Measurements from ENCODE around the gene SCAPER.
"Not testable (repeated sequence)": the region's sequence is repeated elsewhere in the genome, so short reads cannot be mapped to it uniquely, and the experiment has no call there.

The SCAPER gene

GRCh38 chr15:76553102-76553501, 352.0 kb downstream of the SCAPER start:
- DNase-seq: no peak

- no peak for DNase-seq
These were observed 358.3 kb downstream of the SCAPER start for GRCh38 chr15:76546805-76547204.

DNA sequence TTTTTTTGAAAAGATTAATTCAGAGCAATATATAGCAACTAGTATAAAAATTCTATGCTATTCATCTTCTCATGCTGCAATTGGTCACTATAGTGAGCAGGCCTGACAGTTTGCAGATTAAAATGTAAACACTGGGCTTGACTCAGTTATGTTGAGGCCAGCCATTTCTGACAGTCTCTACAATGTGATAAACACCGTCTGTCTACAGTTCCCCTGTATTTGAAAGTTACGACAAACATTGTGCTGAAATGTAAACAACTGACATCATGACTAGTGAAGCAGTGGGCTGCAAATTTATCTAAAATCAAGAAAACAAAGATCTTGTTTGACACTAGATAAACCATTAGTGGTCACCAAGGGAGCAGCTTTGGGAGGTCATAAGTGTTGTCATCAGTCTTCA, 371.1 kb downstream of the SCAPER start:
- no peak for DNase-seq

- no peak for DNase-seq
These were observed 371.9 kb downstream of the SCAPER start for GRCh38 chr15:76533060-76533820.

- DNase-seq: no peak
These were observed 375.2 kb downstream of the SCAPER start for GRCh38 chr15:76529911-76530310.

DNA sequence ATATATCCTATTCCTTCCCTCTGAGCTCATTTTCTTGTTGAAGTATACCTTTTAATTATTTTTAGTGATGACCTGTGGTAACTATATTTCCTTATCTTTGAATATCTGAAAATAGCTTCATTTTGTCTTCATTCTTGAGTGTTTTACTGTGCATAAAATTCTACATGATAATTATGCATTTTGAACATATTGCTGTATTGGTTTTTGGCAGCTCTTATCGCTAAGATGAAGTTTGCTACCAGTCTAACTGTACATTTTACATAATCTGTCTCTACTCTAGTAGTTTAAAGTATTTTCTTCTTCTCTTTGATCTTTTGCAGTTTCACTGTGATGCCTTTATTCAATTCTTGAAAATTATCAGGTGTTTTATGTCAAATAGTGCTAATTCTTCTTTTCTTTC, 379.0 kb downstream of the SCAPER start:
- no peak for DNase-seq

DNA sequence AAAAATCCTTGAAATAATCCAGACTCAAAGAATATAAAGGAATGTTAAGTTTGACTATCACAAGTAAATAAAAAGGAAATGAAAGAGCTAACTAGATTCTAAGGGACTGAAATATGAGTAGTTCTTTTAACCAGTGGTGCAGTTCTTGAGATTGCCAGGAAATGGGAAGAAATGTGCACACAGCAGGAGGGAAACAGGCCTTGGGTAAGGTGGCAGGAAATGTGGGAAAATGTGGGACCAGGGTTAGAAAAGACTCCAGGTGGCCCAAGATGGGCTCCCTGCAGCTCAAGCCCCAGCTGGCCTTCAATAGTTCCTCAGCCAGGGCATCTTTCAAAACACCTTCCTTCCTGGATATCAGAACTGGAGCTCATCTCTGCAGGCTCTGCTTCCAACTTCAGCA, 387.2 kb downstream of the SCAPER start:
- DNase-seq: no peak

DNA sequence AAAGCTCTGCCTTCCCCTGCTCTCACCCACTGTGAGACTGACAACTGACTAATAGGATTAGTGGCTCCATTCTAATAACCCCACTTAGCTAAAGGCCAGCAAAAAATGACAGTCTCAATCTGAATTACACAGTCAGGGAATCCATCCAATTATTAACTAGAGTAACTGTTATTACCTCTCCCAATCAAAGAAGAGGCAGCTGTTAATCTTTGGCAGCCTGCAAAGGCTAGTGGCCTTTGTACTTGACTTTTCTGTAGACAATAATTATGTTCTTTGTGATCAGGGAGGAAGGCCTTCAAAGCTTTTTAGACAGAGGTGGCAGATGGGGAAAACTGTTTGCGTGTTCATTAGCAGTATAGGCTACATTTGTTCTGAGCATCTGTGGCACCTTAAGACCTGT, 390.9 kb downstream of the SCAPER start:
- no peak for DNase-seq

DNA sequence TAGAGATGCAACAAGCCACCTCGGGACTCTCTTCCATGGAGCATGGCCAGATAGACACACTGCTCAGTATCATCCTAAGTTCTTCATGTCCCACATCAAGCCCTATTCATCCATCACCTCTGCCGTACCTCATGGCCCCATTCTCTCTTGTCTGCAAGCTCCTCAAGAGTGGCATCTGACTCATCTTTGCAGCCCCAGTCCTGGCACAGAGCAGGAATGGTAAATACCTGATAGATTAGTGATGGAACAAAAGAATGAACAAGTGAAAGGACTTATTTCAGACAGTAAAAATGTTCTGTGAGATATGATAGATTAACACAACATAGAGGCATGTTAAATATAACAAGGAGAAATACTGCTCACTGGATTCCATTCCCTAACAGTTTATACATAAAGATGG, 392.2 kb downstream of the SCAPER start:
- no peak for DNase-seq

DNA sequence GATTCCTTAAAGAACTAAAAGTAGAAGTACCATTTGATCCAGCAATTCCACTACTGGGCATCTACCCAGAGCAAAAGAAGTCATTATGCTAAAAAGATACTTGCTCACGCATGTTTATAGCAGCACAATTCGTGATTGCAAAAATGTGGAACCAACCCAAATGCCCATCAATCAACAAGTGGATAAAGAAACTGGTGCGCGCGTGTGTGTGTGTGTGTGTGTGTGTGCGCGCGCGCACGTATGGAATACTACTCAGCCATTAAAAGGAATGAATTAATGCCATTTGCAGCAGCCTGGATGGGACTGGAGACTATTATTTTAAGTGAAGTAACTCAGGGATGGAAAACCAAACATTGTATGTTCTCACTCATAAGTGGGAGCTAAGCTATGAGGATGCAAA, 394.5 kb downstream of the SCAPER start:
- not testable (repeated sequence) for DNase-seq

- no peak for DNase-seq
These were observed 401.3 kb downstream of the SCAPER start for GRCh38 chr15:76503804-76504203.

- DNase-seq: no peak
These were observed 402.0 kb downstream of the SCAPER start for GRCh38 chr15:76503121-76503520.

DNA sequence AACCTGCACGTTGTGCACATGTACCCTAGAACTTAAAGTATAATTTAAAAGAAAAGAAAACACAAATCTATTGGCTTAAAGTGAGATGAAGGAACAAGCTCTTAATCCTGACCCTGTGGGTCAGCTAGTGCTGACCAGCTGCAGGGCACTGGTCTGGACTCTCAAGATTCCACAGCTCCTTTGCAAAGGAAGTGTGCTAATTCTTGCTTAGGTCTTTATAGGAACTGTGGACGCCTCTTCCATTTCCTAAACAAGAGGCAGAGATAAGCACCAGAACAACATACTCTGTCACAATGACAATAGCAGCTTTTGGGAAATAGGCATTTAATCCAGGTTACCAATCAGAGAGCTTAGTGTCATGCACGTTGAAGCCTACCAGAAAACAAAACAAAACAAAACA, 402.5 kb downstream of the SCAPER start:
- no peak for DNase-seq

DNA sequence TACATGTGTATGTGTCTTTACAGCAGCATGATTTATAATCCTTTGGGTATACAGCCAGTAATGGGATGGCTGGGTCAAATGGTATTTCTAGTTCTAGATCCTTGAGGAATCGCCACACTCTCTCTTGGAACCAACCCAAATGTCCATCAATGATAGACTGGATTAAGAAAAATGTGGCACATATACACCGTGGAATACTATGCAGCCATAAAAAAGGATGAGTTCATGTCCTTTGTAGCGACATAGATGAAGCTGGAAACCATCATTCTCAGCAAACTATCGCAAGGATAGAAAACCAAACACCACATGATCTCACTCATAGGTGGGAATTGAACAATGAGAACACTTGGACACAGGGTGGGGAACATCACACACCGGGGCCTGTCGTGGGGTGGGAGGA, 403.0 kb downstream of the SCAPER start:
- not testable (repeated sequence) for DNase-seq

DNA sequence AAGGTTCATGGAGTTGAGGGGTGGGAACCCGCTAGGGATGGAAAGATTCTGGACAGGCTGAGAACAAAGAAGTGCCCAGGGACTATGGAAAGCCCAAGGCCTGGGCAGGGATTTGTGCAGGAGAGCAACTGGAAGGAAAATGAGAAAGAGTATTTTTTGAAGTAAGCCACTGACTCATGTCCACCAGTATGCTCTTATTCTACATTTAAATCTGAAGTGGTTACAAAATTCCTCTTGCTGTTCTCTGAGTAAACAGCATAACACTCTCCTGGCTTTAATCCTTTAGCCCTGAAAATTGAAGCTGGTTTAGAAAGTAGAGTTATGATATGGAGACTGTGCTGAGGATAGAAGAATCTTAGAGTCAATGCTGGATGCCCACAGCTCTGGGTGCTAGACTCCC, 403.4 kb downstream of the SCAPER start:
- no peak for DNase-seq

DNA sequence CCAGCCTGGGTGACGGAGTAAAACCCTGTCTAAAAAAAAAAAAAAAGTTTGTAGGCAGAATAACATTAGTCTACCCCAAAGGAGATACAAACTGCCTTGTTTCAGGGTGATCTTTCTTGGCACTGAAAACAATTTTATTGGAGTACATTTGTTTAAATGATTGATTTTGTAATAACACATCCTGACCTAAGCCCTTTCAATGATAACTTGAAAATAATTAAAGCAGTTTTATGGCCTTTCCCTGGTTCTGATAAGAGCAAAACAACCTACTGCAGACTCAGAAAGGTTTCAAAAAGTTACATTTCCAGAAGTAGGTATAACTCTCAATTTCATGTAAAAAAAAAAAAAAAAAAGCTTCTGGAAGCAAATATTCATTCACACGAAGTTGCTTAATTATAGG, 404.1 kb downstream of the SCAPER start:
- no peak for DNase-seq

GRCh38 chr15:76495487-76495886, 409.7 kb downstream of the SCAPER start:
- DNase-seq: no peak

DNA sequence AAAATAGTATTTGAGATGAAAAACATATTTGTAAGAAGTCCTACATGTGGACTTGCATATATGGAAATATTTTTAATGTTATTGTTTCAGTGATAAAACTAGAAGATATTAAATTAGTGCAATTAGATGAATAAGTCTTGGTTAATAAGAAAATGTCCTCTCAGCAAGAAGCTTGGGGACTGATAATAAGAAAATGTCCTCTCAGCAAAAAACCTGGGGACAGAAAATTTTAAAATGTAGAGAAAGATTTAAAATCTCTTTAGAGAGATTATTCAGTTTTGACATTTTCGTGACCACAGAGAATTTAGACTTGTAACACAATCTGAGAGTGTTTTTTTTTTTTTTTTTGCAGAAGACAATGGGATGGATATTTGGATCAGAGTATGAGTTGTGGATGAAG, 412.6 kb downstream of the SCAPER start:
- no peak for DNase-seq

DNA sequence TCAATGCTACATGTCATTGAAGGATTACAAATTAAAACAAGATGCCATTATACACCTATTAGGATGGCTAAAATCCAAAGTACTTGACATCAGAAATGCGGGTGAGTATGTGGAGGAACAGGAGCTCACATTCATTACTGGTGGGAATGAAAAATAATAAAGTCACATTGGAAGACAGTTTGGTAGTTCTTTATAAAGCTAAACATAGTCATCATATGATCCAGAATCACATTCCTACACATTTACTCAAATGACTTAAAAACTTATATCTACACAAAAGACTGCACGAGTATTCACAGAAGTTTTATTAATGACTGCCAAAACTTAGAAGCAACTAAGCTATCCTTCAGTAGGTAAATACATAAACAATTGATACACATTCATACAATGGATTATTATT, 421.4 kb downstream of the SCAPER start:
- no peak for DNase-seq

DNA sequence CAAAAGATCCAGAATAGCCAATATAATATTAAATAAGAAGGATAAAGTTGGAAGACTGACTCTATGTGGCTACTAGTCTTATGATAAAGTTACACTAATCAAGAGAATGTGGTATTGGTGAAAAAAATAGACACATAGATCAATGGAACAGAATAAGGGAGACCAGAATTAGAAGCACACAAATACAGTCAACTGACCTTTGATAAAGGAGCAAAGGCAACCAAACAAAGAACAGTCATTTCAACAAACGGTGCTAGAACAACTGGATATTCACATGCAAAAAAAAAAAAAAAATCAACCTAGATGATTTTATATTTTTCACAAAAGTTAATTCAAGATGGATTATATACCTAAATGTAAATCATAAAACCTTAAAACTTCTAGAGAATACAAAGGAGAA, 422.1 kb downstream of the SCAPER start:
- DNase-seq: no peak

DNA sequence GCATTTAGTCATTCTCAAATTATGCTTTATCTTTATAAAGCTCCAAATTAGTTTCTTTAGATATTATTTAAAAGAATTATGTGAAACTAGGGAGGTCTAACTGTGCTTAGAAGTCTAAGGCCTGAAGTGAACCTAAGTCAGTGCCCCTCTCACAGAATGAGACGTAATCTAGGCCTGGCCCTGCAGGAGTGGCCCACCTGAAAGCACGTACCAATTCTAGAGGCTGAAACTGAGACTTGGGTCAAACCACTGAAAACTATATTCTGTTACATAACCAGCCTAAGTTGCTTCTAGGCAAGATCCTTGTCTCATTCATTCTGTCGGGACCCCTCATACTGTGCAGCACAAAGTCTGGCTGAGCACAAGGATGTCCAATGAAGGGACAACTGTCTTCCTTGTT, 424.9 kb downstream of the SCAPER start:
- DNase-seq: no peak

- no peak for DNase-seq
These were observed 434.4 kb downstream of the SCAPER start for GRCh38 chr15:76470691-76471090.

DNA sequence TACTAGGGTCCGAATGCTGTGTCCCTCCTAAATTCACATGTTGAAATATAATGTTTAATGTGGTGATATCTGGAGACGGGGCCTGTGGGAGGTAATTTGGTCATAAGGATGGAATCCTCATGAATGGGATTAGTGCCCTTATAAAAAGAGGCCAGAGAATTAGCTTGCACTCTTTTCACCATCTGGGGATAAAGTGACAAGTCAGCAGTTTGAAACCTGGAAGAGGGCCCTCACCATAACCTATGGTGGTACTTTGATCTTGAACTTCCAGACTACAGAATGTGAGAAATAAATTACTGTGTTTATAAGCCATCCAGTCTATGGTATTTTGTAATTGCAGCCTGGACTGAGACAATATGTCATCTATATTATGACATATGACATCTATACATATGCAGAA, 436.4 kb downstream of the SCAPER start:
- DNase-seq: no peak

GRCh38 chr15:76467136-76467535, 438.0 kb downstream of the SCAPER start:
- DNase-seq: no peak

DNA sequence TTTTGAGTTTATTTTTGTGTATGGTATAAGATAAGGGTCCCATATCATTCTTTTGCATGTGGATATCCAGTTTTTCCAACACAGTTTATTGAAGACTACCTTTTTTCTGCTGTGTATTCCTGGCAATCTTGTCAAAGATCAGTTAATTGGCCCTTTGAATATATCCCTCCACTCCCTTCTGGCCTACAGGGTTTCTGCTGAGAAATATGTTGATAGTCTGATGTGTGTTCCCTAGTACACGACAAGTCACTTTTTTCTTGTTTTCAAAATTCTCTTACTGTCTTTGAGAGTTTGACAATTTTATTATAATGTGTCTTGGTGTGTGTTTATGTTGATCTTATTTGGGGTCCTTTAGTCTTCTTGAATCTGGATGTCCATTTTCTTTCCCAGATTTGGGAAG, 439.4 kb downstream of the SCAPER start:
- no peak for DNase-seq

DNA sequence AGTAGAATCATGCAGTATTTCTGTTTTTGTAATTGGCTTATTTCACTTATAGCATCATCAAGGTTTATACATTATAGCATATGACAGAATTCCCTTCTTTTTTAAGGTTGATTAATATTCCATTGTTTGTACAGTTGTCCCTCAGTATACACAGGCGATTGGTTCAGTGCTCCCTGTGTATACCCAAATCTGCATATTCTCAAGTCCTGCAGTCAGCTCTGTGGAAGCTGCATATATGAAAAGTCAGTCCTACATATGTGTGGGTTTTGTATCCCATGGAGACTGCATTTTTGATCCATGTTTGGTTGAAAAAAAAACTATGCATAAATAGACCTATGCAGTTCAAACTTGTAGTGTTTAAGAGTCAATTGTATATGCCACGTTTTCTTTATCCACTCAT, 440.9 kb downstream of the SCAPER start:
- no peak for DNase-seq
